Stimulated activated CD8-positive, alpha-beta memory T cell treated with anti-CD3 and anti-CD28 coated beads, Interleukin-4, amount 100 ng/mL, for 48 hours (primary cell): ENCODE results near the gene FBXL16.

Source experiments
- DNase-seq: peaks from one replicate; pipeline ENCODE4 v3.0.0-alpha.2; 2020

The FBXL16 gene

GRCh38 chr16:722835-723633 is 17.4 kb upstream of the FBXL16 start:
- DNase-seq, result no peak

- DNase-seq, result no peak
These were observed 16.4 kb upstream of the FBXL16 start for GRCh38 chr16:721765-722540.

- peak; percentile 87 for DNase-seq
These were observed 15.6 kb upstream of the FBXL16 start, which contains the start of gene ANTKMT for GRCh38 chr16:720990-721764. Gene ANTKMT, plus strand, starts transcription at chr16:721146. Its CDS starts 129 bp downstream, at chr16:721275.

GRCh38 chr16:720447-720989 is 14.9 kb upstream of the FBXL16 start:
- DNase-seq, result peak; percentile 73

GRCh38 chr16:719815-720446 is 14.3 kb upstream of the FBXL16 start:
- DNase-seq, result no peak

- no peak for DNase-seq
These were observed 13.3 kb upstream of the FBXL16 start for GRCh38 chr16:718922-719321.

GRCh38 chr16:718389-718788 is 12.8 kb upstream of the FBXL16 start:
- DNase-seq, result no peak

- DNase-seq, result no peak
These were observed 12.0 kb upstream of the FBXL16 start for GRCh38 chr16:717450-718245.

- DNase-seq, result no peak
These were observed 11.2 kb upstream of the FBXL16 start for GRCh38 chr16:716768-717325.

GRCh38 chr16:716200-716568 is 10.6 kb upstream of the FBXL16 start:
- no peak for DNase-seq

- DNase-seq, result no peak
These were observed 10.0 kb upstream of the FBXL16 start for GRCh38 chr16:715477-716199.

- peak; percentile 96 for DNase-seq
These were observed 9.2 kb upstream of the FBXL16 start, which contains the start of gene METRN for GRCh38 chr16:714558-715476. Gene METRN, plus strand, starts transcription at chr16:715118. Its CDS starts 172 bp downstream, at chr16:715290.

- DNase-seq, result no peak
These were observed 8.5 kb upstream of the FBXL16 start for GRCh38 chr16:714079-714478.

GRCh38 chr16:712740-713250 is 7.2 kb upstream of the FBXL16 start:
- peak; percentile 85 for DNase-seq

GRCh38 chr16:711548-712320 is 6.1 kb upstream of the FBXL16 start:
- peak; percentile 91 for DNase-seq

- DNase-seq, result no peak
These were observed 5.5 kb upstream of the FBXL16 start for GRCh38 chr16:711084-711483.

- no peak for DNase-seq
These were observed 5.0 kb upstream of the FBXL16 start for GRCh38 chr16:710500-711075.
